Naive thymus-derived CD8-positive, alpha-beta T cell (primary cell): Measurements from ENCODE around the gene CDC20. TPM values are rescaled to one million over a fixed set of nuclear protein-coding genes. Genes with fewer than 3 reads are reported as not detected.
A peak's percentile ranks its signal among the peaks of the same experiment; 100 is the strongest.

Experiments used
- ATAC-seq, 2 donors: fragments of 150-1000 bp; cut with Tn5 transposase in 1 of 2; sonication (Bioruptor Pico), chemical (Tn5 transposase) in 1 of 2; 1 replicate in 1 of 2; 2 replicates in 1 of 2; pipeline ENCODE4 v1.10.0; 2021; ENCODE audit warnings: mild to moderate bottlenecking in 2 of 2, moderate library complexity in 2 of 2
- POLR2A ChIA-PET: fragments of 350-600 bp; sonication (Branson Sonifier 250); formaldehyde crosslinking; loops from one replicate; lab custom pipeline; 2021; ENCODE audit warnings: antibody characterized with exemption; lab: Charles Lee
- DNase-seq, 10 donors: peaks; one replicate each; pipeline versions ENCODE4 v3.0.0 to v3.0.0-alpha.2; 2020 to 2022
- H3K27ac Mint-ChIP-seq, 10 donors: one replicate each; pipeline ENCODE4 v1.8.0; 2020 to 2022; ENCODE audit warnings: mild to moderate bottlenecking in 10 of 10, mixed read lengths in 10 of 10, moderate library complexity in 4 of 10, inconsistent platforms in 1 of 10
- H3K27me3 Mint-ChIP-seq, 5 donors: one replicate each; pipeline ENCODE4 v1.8.0; 2021 to 2022; ENCODE audit warnings: mixed read lengths in 5 of 5
- H3K36me3 Mint-ChIP-seq, 3 donors: one replicate each; pipeline ENCODE4 v1.8.0; 2020 to 2022; ENCODE audit warnings: mixed read lengths in 3 of 3, mild to moderate bottlenecking in 2 of 3, inconsistent platforms in 1 of 3
- H3K4me1 Mint-ChIP-seq, 4 donors: one replicate each; pipeline ENCODE4 v1.8.0; 2021 to 2022; ENCODE audit warnings: mixed read lengths in 4 of 4
- H3K4me3 Mint-ChIP-seq, 10 donors: one replicate each; pipeline ENCODE4 v1.8.0; 2020 to 2022; ENCODE audit warnings: mild to moderate bottlenecking in 10 of 10, mixed read lengths in 10 of 10, moderate library complexity in 6 of 10, inconsistent platforms in 1 of 10
- H3K9me3 Mint-ChIP-seq, 9 donors: one replicate each; pipeline ENCODE4 v1.8.0; 2020 to 2022; ENCODE audit warnings: mixed read lengths in 9 of 9, mild to moderate bottlenecking in 3 of 9, inconsistent platforms in 1 of 9, moderate library complexity in 1 of 9
- polyA plus RNA-seq, 3 donors: library from polyadenylated mRNA; unstranded; fragments of 300-500 nt; fragmentation: Illumina TruSeq; gene quantifications; one replicate each; pipeline ENCODE4 v1.2.3, GENCODE V29; 2021
- total RNA-seq, 8 experiments: library from RNA in 2 of 8; stranded (reverse) in 2 of 8; gene quantifications; one replicate each; pipeline ENCODE4 v1.2.3 and lab custom pipeline; 2021 to 2026

CDC20 gene
- total RNA-seq (under 1 TPM; 0.39 to 0.77 TPM), polyA plus RNA-seq (under 1 TPM in 1 of 3 donors, not detected in 2; 0.59 TPM), total RNA-seq (lab: John Stamatoyannopoulos, UW) (0.52 to 16.4 (median 4.3) reads per million in 6 experiments)

DNA sequence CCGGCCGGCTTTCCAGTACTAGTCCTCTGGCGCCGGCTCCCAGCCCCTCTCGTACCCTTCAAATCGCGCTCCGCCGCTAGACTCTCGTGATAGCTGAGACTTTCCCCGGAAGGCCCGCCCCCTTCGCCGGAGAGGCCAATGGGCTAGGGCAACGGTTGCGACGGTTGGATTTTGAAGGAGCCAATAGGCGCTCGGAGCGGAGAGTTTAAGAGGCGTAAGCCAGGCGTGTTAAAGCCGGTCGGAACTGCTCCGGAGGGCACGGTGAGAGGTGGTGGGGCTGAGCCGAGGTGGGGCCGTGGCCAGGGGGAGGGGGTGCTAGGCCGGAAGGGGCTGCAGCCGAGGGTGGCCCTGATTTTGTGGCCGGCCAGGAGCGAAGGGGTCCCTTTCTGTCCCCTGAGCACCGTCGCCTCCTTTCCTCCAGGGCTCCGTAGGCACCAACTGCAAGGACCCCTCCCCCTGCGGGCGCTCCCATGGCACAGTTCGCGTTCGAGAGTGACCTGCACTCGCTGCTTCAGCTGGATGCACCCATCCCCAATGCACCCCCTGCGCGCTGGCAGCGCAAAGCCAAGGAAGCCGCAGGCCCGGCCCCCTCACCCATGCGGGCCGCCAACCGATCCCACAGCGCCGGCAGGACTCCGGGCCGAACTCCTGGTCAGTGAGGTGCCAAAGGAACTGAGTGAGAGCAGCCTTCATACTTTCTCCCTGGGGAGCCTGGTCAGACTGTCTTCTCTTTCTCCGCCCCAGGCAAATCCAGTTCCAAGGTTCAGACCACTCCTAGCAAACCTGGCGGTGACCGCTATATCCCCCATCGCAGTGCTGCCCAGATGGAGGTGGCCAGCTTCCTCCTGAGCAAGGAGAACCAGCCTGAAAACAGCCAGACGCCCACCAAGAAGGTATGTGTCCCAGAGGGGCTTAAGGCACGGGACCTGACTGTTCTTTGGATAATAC lies at the start of gene CDC20:
Gene CDC20 (plus strand): TSS at position 236 of the 948 bp plus-strand sequence. CDS start 235 bp downstream, at position 471.
- H3K4me3 Mint-ChIP-seq: peak within 1 kb of the TSS; percentile 80 to 97 (median 89)
- no peaks in the 10 kb centered on the region for H3K9me3 Mint-ChIP-seq
- H3K27me3 Mint-ChIP-seq: no peaks in the 10 kb centered on the region
- DNase-seq: peak; percentile 94 to 98 (median 96)
- peak within 1 kb of the TSS; percentile 66 to 95 (median 88) for H3K27ac Mint-ChIP-seq
- peak; percentile 99 for ATAC-seq
- POLR2A ChIA-PET: interaction anchor here (0.8 to 2.6 kb wide), 8 partner anchors 9 to 291 kb away, joined by 3 to 20 read pairs (median 4); partner anchors contain the start of genes CFAP57, EBNA1BP2, ELOVL1 and MED8
- peaks cover 9 to 26% (median 17%) of the 10 kb centered on the region in 4 donors for H3K4me1 Mint-ChIP-seq
- peaks cover 0 to 26% (median 2%) of the 10 kb centered on the region in 3 donors for H3K36me3 Mint-ChIP-seq

DNA sequence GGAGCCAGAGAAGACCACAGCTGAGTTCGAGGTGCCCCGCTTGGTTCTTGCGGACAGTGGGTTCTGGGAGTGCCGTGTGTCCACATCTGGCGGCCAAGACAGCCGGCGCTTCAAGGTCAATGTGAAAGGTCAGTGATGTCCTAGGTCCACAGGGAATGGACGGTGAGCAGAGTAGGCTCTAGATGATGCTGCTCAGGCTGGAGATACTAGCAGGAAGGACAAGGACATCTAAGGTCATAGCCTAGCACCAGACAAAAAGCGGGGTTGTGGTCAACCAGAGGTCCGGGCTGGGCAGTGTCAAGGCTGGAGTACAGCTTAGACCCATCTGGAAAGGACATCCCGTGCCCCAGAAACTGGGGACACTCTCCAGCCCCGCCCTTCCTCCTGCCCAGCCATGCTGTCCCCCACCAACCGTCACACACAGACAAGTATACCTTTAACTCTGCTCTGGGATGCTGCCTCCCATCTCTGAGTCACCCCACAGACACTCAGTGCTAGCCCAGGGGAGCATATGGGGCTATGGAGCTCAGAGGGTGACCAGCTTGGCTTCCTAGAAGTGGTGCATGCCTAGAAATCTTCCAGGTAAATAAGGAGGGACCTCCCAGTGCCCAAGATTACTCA lies 49.3 kb upstream of the CDC20 start:
- no peaks in the 10 kb centered on the region for H3K9me3 Mint-ChIP-seq
- ATAC-seq (no peak), DNase-seq (no peak)
- POLR2A ChIA-PET: no interaction called here
- H3K4me3 Mint-ChIP-seq: no peak overlapping the region
- H3K27me3 Mint-ChIP-seq: peaks cover 0 to 8% (median 0%) of the 10 kb centered on the region in 5 donors
- H3K27ac Mint-ChIP-seq: peak overlapping the region in 2 of 10 donors; percentile 23 to 57
- H3K36me3 Mint-ChIP-seq: no peaks in the 10 kb centered on the region
- H3K4me1 Mint-ChIP-seq: peaks cover 0 to 1% (median 0%) of the 10 kb centered on the region in 4 donors

DNA sequence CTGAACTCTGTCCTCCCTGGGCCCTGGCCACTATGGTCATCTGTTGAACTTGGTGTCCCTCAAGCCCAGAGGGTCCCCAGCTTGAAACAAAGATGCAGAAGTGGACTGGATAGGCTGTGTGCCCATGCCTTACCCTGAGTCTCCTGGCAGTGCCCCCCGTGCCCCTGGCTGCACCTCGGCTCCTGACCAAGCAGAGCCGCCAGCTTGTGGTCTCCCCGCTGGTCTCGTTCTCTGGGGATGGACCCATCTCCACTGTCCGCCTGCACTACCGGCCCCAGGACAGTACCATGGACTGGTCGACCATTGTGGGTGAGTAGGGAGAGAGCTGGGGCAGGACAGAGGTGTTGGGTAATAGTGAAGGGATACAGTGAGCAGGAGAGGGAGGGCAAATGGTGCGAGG lies 47.3 kb upstream of the CDC20 start:
- DNase-seq: no peak
- no peak overlapping the region for H3K27ac Mint-ChIP-seq
- no peak for ATAC-seq
- peaks cover 0 to 1% (median 0%) of the 10 kb centered on the region in 4 donors for H3K4me1 Mint-ChIP-seq
- POLR2A ChIA-PET: no interaction called here
- H3K36me3 Mint-ChIP-seq: no peaks in the 10 kb centered on the region
- H3K4me3 Mint-ChIP-seq: no peak overlapping the region
- H3K9me3 Mint-ChIP-seq: no peaks in the 10 kb centered on the region
- peaks cover 0 to 8% (median 0%) of the 10 kb centered on the region in 5 donors for H3K27me3 Mint-ChIP-seq

DNA sequence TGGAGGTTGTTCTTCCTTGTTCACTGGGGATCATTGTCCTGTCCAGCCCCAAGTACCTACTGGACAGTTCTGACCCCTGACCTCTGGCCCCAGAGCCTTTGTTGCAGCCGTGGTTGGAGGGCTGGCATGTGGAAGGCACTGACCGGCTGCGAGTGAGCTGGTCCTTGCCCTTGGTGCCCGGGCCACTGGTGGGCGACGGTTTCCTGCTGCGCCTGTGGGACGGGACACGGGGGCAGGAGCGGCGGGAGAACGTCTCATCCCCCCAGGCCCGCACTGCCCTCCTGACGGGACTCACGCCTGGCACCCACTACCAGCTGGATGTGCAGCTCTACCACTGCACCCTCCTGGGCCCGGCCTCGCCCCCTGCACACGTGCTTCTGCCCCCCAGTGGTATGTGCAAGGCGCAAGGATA lies 46.6 kb upstream of the CDC20 start:
- Mint-ChIP-seq H3K9me3 (no peaks in the 10 kb centered on the region), H3K27me3 (peaks cover 0 to 8% (median 0%) of the 10 kb centered on the region in 5 donors), H3K27ac (no peak overlapping the region), H3K4me3 (no peak overlapping the region), H3K4me1 (peaks cover 0 to 1% (median 0%) of the 10 kb centered on the region in 4 donors), H3K36me3 (no peaks in the 10 kb centered on the region)
- POLR2A ChIA-PET: no interaction called here
- DNase-seq (no peak), ATAC-seq (no peak)

DNA sequence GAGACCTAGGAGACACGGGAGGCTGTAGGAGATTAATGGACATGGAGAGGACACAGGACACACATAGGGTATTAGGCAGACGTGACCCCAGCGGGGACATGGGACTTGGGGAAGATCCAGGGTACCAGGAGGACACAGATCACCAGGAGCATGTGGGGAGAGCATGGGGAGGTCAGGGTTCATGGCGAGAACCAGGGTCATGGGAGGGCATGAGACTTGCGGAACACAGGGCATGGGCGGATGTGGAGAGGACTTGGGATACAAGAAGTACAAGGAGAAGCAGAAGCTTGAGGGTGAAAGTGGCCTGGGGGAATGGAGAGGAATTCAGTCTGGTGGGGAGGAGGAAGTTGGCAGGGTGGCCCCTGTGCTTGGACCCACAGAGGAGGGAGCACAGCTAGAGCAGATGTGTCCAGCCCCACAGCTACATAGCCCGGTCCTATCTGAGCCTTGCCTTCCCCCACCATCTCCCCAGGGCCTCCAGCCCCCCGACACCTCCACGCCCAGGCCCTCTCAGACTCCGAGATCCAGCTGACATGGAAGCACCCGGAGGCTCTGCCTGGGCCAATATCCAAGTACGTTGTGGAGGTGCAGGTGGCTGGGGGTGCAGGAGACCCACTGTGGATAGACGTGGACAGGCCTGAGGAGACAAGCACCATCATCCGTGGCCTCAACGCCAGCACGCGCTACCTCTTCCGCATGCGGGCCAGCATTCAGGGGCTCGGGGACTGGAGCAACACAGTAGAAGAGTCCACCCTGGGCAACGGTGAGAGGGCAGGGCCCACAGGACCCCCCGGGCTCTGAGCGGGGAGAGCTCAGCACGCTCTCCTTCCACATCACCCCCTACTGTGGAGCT lies 45.9 kb upstream of the CDC20 start:
- Mint-ChIP-seq H3K4me3 (no peak overlapping the region), H3K36me3 (no peaks in the 10 kb centered on the region), H3K27ac (no peak overlapping the region), H3K27me3 (peaks cover 0 to 6% (median 0%) of the 10 kb centered on the region in 5 donors), H3K9me3 (no peaks in the 10 kb centered on the region), H3K4me1 (peaks cover 0 to 1% (median 0%) of the 10 kb centered on the region in 4 donors)
- no peak for ATAC-seq
- POLR2A ChIA-PET: no interaction called here
- no peak for DNase-seq

DNA sequence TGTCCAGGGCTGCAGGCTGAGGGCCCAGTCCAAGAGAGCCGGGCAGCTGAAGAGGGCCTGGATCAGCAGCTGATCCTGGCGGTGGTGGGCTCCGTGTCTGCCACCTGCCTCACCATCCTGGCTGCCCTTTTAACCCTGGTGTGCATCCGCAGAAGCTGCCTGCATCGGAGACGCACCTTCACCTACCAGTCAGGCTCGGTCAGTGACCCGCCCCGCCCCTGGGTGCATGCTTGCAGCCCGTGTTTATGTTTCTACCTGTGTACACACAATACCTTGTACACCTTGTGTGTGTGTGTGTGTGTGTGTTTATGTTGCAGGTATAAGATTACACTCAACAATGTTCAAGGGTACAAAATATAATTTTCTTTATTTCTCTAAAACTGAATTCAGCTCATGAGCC lies 45.0 kb upstream of the CDC20 start:
- POLR2A ChIA-PET: no interaction called here
- H3K27ac Mint-ChIP-seq: no peak overlapping the region
- no peak for DNase-seq
- H3K9me3 Mint-ChIP-seq: no peaks in the 10 kb centered on the region
- no peaks in the 10 kb centered on the region for H3K4me1 Mint-ChIP-seq
- ATAC-seq: no peak
- no peak overlapping the region for H3K4me3 Mint-ChIP-seq
- no peaks in the 10 kb centered on the region for H3K36me3 Mint-ChIP-seq
- peaks cover 0 to 2% (median 0%) of the 10 kb centered on the region in 5 donors for H3K27me3 Mint-ChIP-seq

DNA sequence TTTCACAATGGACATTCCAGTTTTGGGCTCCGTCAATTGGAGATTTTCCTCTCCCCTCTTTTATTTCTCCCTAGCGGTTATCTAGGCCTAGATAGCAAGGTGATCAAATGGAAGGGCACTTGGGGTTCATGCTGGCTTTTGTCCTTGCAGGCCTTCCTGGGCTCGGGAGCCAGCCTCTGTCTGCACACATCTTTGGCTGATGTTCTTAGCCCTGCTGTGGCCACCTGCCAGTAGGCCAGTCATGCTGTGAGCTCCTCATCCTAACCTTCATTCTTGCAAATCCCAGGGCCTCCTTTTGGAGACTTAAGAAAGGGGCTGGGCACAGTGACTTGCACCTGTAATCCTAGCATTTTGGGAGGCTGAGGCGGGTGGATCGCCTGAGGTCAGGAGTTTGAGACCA lies 44.5 kb upstream of the CDC20 start:
- no peak for DNase-seq
- POLR2A ChIA-PET: no interaction called here
- H3K4me1 Mint-ChIP-seq: no peaks in the 10 kb centered on the region
- H3K27ac Mint-ChIP-seq: no peak overlapping the region
- H3K27me3 Mint-ChIP-seq: peaks cover 0 to 2% (median 0%) of the 10 kb centered on the region in 5 donors
- no peaks in the 10 kb centered on the region for H3K36me3 Mint-ChIP-seq
- no peak for ATAC-seq
- H3K9me3 Mint-ChIP-seq: no peaks in the 10 kb centered on the region
- H3K4me3 Mint-ChIP-seq: no peak overlapping the region

DNA sequence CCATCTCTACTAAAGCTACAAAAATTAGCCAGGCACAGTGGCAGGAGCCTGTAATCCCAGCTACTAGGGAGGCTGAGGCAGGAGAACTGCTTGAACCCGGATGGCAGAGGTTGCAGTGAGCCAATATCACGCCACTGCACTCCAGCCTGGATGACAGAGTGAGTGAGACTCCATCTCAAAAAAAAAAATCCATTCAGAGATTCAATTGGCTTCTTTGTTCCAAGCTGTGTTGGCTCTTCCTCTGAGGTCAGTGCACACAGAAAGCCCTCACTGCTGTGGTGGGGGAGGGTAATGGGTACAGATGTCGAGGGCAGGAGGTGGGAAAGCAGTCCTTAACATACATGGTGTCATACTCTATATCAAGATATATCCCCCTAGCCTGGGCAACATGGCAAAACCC lies 43.3 kb upstream of the CDC20 start:
- H3K27me3 Mint-ChIP-seq: peaks cover 0 to 2% (median 0%) of the 10 kb centered on the region in 5 donors
- H3K9me3 Mint-ChIP-seq: no peaks in the 10 kb centered on the region
- DNase-seq (no peak), ATAC-seq (no peak)
- H3K4me1 Mint-ChIP-seq: no peaks in the 10 kb centered on the region
- H3K36me3 Mint-ChIP-seq: no peaks in the 10 kb centered on the region
- H3K4me3 Mint-ChIP-seq: no peak overlapping the region
- POLR2A ChIA-PET: no interaction called here
- H3K27ac Mint-ChIP-seq: peak overlapping the region in 1 of 10 donors; percentile 30

DNA sequence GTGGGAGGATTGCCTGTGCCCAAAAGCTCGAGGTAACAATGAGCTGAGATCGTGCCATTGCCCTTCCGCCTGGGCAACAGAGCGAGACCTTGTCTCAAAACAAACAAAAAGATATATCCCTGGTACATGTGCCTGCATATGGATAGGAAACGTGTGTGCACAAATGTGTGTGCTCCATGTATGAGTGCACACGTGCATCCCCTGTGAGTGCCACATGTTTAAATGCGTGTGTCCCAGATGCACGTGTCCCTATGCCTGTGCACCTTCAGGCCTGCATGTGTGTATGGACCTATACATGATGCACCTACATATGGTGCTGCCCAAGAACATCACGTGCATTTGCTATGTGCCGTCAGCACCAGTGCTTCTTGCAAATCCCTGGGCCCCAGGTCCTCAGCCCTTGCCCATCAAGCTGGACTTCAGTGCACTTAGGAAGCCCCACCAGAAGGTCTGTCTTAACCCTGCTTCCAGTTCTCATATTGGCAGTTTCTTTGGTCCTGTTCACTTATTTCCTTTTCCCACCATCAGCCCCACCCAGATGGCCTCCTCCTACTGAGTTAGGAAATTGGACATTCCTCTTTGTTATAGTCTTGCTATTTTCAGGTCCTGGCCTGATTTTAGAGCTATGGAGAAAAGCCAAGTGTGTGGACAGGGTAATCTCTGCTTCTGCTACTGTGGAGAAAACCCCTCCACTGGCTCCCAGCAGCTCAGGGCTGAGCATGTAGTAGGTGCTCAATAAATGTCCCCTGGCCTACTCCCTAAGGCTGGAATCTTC lies 42.6 kb upstream of the CDC20 start:
- no peaks in the 10 kb centered on the region for H3K4me1 Mint-ChIP-seq
- ATAC-seq (no peak), DNase-seq (no peak)
- H3K27me3 Mint-ChIP-seq: no peaks in the 10 kb centered on the region
- POLR2A ChIA-PET: no interaction called here
- H3K36me3 Mint-ChIP-seq: no peaks in the 10 kb centered on the region
- no peak overlapping the region for H3K27ac Mint-ChIP-seq
- no peaks in the 10 kb centered on the region for H3K9me3 Mint-ChIP-seq
- H3K4me3 Mint-ChIP-seq: no peak overlapping the region

DNA sequence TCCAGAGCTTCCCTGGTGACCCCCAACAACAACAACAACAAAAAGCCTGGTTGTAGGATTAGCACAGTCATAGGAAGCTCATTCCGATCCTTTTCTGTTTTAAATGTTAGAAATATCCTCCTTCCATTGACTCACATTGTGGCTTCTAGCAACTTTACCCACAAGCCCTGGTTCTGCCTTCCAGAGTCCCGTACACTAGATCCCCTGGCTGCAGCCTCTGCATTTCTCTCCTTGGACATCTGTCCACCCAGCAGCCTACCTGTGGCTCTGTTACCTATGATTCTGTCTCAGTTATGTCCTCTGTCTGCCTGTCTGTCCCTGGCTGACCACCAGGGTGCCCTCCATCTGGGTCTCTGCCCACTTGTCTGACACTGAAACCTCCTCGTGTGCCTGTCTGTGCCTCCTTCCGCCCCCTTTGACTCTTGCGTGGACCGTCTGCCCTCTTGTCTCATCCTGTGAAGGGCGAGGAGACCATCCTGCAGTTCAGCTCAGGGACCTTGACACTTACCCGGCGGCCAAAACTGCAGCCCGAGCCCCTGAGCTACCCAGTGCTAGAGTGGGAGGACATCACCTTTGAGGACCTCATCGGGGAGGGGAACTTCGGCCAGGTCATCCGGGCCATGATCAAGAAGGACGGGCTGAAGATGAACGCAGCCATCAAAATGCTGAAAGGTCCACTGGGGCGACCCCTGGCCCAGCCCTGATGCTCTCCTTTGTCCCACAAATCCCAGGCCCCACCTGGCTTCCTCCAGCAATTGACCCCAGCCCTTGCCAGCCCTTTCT lies 41.9 kb upstream of the CDC20 start:
- POLR2A ChIA-PET: no interaction called here

DNA sequence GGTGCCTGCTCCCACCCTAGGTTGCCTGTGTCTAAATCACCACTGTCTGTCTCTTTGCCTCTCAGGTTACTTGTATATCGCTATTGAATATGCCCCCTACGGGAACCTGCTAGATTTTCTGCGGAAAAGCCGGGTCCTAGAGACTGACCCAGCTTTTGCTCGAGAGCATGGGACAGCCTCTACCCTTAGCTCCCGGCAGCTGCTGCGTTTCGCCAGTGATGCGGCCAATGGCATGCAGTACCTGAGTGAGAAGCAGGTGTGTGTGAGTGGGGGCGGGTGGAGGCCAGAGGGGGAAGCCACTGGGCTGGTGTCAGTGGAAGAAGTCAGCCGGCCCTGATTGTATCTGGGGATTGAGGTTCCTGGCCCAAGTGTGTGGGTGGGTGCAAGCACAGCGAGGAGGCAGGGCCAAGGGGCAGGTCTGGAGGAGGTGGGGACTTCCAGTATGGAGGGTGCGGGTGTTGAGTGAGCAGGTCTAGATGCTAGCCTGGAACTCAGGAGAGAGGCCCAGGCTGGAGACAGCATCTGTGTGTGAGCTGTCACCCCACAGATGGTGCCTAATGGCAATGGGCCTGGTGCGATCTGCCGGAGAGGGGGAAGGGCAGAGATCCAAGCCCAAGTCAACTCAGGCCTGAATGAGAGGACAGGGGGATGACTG lies 40.8 kb upstream of the CDC20 start:
- DNase-seq (peak in 1 of 10 donors; percentile 54), ATAC-seq (no peak)
- POLR2A ChIA-PET: no interaction called here
- no peaks in the 10 kb centered on the region for H3K4me1 Mint-ChIP-seq
- H3K27me3 Mint-ChIP-seq: no peaks in the 10 kb centered on the region
- peak overlapping the region in 3 of 10 donors; percentile 18 to 70 (median 68) for H3K27ac Mint-ChIP-seq
- H3K9me3 Mint-ChIP-seq: no peaks in the 10 kb centered on the region
- H3K4me3 Mint-ChIP-seq: no peak overlapping the region
- H3K36me3 Mint-ChIP-seq: no peaks in the 10 kb centered on the region

More for the DNA sequence above, 41.9 kb upstream of the CDC20 start:
- peak overlapping the region in 2 of 10 donors; percentile 57 to 68 for H3K27ac Mint-ChIP-seq
- no peak for DNase-seq
- ATAC-seq: no peak
- no peaks in the 10 kb centered on the region for H3K36me3 Mint-ChIP-seq
- H3K27me3 Mint-ChIP-seq: no peaks in the 10 kb centered on the region
- H3K4me3 Mint-ChIP-seq: no peak overlapping the region
- H3K9me3 Mint-ChIP-seq: no peaks in the 10 kb centered on the region
- H3K4me1 Mint-ChIP-seq: no peaks in the 10 kb centered on the region
